Osteocyte (in vitro differentiated cells): ENCODE results near the gene UNC119. TPM values are rescaled to one million over a fixed set of nuclear protein-coding genes. Genes with fewer than 3 reads are reported as not detected.

Experiments used
- DNase-seq: peaks from one replicate; pipeline ENCODE4 v3.0.0; 2021; ENCODE audit warnings: mixed read lengths; ENCODE audit not compliant: unreplicated experiment; ENCODE audit errors: extremely low spot score
- H3K27ac Mint-ChIP-seq: one replicate; pipeline ENCODE4 v1.8.0; 2021; ENCODE audit warnings: mild to moderate bottlenecking, mixed read lengths; ENCODE audit not compliant: unreplicated experiment
- H3K27me3 Mint-ChIP-seq: one replicate; pipeline ENCODE4 v1.8.0; 2021; ENCODE audit warnings: mixed read lengths; ENCODE audit not compliant: unreplicated experiment
- H3K36me3 Mint-ChIP-seq: one replicate; pipeline ENCODE4 v1.8.0; 2021; ENCODE audit warnings: mixed read lengths; ENCODE audit not compliant: unreplicated experiment
- H3K4me1 Mint-ChIP-seq: one replicate; pipeline ENCODE4 v1.8.0; 2021; ENCODE audit warnings: mixed read lengths; ENCODE audit not compliant: unreplicated experiment
- H3K4me3 Mint-ChIP-seq: one replicate; pipeline ENCODE4 v1.8.0; 2021; ENCODE audit warnings: mild to moderate bottlenecking, moderate library complexity, mixed read lengths; ENCODE audit not compliant: unreplicated experiment
- H3K9me3 Mint-ChIP-seq: one replicate; pipeline ENCODE4 v1.8.0; 2021; ENCODE audit warnings: mixed read lengths; ENCODE audit not compliant: unreplicated experiment
- total RNA-seq: library from RNA; stranded (reverse); gene quantifications from 2 replicates; pipeline ENCODE4 v1.2.1, GENCODE V29; 2021
- TF ChIP-seq, protein P1 (sequence below): fragments of 200-600 bp; sonication (generic); IDR thresholded peaks from 2 replicates; pipeline ENCODE4 v1.5.0; 2021; ENCODE audit warnings: antibody characterized with exemption, mild to moderate bottlenecking, moderate library complexity

UNC119 gene
- total RNA-seq, 1 donor from 2014 or later: 34.9 TPM

DNA sequence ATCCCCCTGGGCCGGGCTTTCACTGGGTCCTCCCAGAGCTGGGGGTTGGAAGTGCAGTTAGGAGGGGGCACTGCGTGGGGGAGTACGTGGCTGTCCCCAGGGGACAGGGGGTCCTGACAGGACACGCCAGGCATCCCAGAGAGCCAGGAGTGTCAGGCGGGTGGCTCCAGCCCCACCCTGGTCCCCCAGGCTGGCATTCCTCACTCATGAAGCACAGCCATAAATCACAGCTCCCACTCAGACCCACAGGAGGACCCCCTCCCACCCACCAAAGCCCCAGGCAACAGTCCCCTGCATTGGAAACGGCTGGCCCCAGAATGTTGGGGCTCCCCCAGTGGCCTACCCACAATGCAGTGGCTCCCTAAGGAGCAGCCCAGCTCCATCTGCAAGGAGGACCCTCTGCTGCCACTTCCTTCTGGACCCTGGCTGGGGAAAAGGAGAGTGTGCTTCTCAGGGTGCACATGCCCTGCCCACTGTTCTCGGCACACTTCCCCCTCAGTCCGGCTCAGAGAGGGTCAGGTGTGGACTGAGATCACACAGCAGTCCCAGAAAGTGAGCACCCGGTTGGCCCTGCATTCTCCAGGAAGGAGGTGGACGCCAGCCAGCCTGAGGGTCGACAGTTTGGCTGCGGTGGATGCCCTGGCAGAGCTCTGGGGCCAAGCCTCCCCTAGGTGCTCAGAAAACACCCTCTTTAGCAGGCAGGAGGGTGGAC lies 53.6 kb downstream of the UNC119 start:
- Mint-ChIP-seq H3K27me3 (peaks cover 10% of the 10 kb centered on the region), H3K4me3 (no peak overlapping the region), H3K27ac (no peak overlapping the region), H3K4me1 (peaks cover 5% of the 10 kb centered on the region), H3K36me3 (no peaks in the 10 kb centered on the region), H3K9me3 (no peaks in the 10 kb centered on the region)
- DNase-seq: no peak
- TF ChIP-seq, protein P1, sequence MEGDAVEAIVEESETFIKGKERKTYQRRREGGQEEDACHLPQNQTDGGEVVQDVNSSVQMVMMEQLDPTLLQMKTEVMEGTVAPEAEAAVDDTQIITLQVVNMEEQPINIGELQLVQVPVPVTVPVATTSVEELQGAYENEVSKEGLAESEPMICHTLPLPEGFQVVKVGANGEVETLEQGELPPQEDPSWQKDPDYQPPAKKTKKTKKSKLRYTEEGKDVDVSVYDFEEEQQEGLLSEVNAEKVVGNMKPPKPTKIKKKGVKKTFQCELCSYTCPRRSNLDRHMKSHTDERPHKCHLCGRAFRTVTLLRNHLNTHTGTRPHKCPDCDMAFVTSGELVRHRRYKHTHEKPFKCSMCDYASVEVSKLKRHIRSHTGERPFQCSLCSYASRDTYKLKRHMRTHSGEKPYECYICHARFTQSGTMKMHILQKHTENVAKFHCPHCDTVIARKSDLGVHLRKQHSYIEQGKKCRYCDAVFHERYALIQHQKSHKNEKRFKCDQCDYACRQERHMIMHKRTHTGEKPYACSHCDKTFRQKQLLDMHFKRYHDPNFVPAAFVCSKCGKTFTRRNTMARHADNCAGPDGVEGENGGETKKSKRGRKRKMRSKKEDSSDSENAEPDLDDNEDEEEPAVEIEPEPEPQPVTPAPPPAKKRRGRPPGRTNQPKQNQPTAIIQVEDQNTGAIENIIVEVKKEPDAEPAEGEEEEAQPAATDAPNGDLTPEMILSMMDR: no peak

DNA sequence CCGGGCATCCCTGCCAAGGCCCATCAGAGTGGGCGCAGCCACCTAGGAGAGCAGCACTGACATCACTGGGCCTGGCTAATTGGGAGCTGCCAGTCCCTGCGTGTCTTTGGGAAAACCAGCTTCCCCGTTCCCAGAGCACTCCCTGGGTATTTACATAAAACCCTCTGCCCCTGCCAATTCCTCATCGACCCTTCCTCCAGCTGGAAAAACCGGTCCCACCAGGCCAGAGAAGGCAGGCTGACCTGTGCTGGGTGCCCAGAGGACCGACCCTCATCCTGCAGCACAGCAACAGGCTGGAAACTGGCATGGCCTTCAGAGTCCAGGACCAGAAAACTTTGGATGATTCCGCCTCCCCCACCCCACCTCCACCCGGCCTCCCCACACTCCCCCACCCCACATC lies 54.5 kb downstream of the UNC119 start:
- TF ChIP-seq, protein P1: no peak
- Mint-ChIP-seq H3K4me1 (peaks cover 5% of the 10 kb centered on the region), H3K4me3 (no peak overlapping the region), H3K9me3 (no peaks in the 10 kb centered on the region), H3K27ac (no peak overlapping the region), H3K27me3 (peaks cover 14% of the 10 kb centered on the region), H3K36me3 (no peaks in the 10 kb centered on the region)
- no peak for DNase-seq

Other genes with a start within 250 kb of the UNC119 start
- gene TMEM97, start 233.4 kb downstream of the UNC119 start, total RNA-seq: 58.5 and 60.5 TPM in 2 replicates
- 55.3 and 61.9 TPM in 2 replicates for gene IFT20, start 217.2 kb downstream of the UNC119 start, total RNA-seq
- gene TNFAIP1, start 216.9 kb downstream of the UNC119 start, total RNA-seq: 57.0 and 59.2 TPM in 2 replicates
- gene POLDIP2, start 195.1 kb downstream of the UNC119 start, total RNA-seq: 79.8 and 80.2 TPM in 2 replicates
- not detected in 2 replicates for gene SEBOX, start 187.4 kb downstream of the UNC119 start, total RNA-seq
- gene VTN, start 182.3 kb downstream of the UNC119 start, total RNA-seq: 0.70 and 0.97 TPM in 2 replicates
- 27.8 and 31.7 TPM in 2 replicates for gene SARM1, start 180.9 kb downstream of the UNC119 start, total RNA-seq
- gene SLC46A1, start 146.4 kb downstream of the UNC119 start, total RNA-seq: 5.5 and 5.9 TPM in 2 replicates
- not detected in 2 replicates for gene SLC13A2, start 79.0 kb downstream of the UNC119 start, total RNA-seq
- not detected in 2 replicates for gene FOXN1, start 46.3 kb downstream of the UNC119 start, total RNA-seq
- 80.0 and 84.3 TPM in 2 replicates for gene PIGS, start 18.9 kb upstream of the UNC119 start, total RNA-seq
- 2.7 and 3.2 TPM in 2 replicates for gene ALDOC, start 24.3 kb upstream of the UNC119 start, total RNA-seq
- 15.2 and 15.6 TPM in 2 replicates for gene SPAG5, start 46.4 kb upstream of the UNC119 start, total RNA-seq
- gene RSKR, start 61.6 kb upstream of the UNC119 start, total RNA-seq: 7.9 and 10.3 TPM in 2 replicates
- 159 and 173 TPM in 2 replicates for gene BLTP2, start 92.5 kb upstream of the UNC119 start, total RNA-seq
- 71.0 and 73.0 TPM in 2 replicates for gene SDF2, start 109.3 kb upstream of the UNC119 start, total RNA-seq
- gene SUPT6H, start 109.6 kb upstream of the UNC119 start, total RNA-seq: 91.2 and 92.0 TPM in 2 replicates
- gene PROCA1, start 159.3 kb upstream of the UNC119 start, total RNA-seq: 2.1 and 3.0 TPM in 2 replicates
- 153 TPM in 2 replicates for gene RAB34, start 165.2 kb upstream of the UNC119 start, total RNA-seq
- 1,390 and 1,395 TPM in 2 replicates for gene RPL23A, start 167.4 kb upstream of the UNC119 start, total RNA-seq
- 3.8 and 5.8 TPM in 2 replicates for gene TLCD1, start 173.6 kb upstream of the UNC119 start, total RNA-seq
- 8.5 and 9.9 TPM in 2 replicates for gene NEK8, start 176.2 kb upstream of the UNC119 start, total RNA-seq
- gene TRAF4, start 191.4 kb upstream of the UNC119 start, total RNA-seq: 76.1 and 95.5 TPM in 2 replicates